B cell (primary cell): Measurements from ENCODE around the gene BFSP1. TPM values are rescaled to one million over a fixed set of nuclear protein-coding genes. Genes with fewer than 3 reads are reported as not detected.

Experiments
- ATAC-seq: fragments of 200-7000 bp; cut with Tn5 transposase; one replicate; pipeline ENCODE4 v1.10.0; 2021; ENCODE audit warnings: low read depth, mild to moderate bottlenecking, moderate number of reproducible peaks, moderate library complexity
- CTCF ChIA-PET: fragments of 350-600 bp; sonication (Branson Sonifier 250); formaldehyde crosslinking; loops from one replicate; lab custom pipeline; 2021; ENCODE audit warnings: antibody characterized with exemption, inconsistent platforms; lab: Charles Lee
- POLR2A ChIA-PET: fragments of 350-600 bp; sonication (Branson Sonifier 250); formaldehyde crosslinking; loops from one replicate; lab custom pipeline; 2021; ENCODE audit warnings: antibody characterized with exemption; lab: Charles Lee
- DNase-seq: peaks from one replicate; pipeline ENCODE4 v3.0.0; 2013
- H2AFZ ChIP-seq: 2 replicates; pipeline ENCODE4 v1.6.1; 2012; ENCODE audit warnings: mild to moderate bottlenecking, low read depth, low read length; ENCODE audit not compliant: insufficient read depth, poor library complexity, severe bottlenecking
- H3K27ac ChIP-seq, 2 donors: 1 replicate in 1 of 2; 2 replicates in 1 of 2; pipeline ENCODE4 v1.5.1; 2012 to 2013; ENCODE audit warnings: low read length in 2 of 2, mild to moderate bottlenecking in 2 of 2, moderate library complexity in 1 of 2
- H3K27me3 ChIP-seq, 4 experiments: fragments of 200-600 bp in 1 of 4; sonication (generic) in 1 of 4; replicated peaks in 1 of 4; 1 replicate in 2 of 4; 2 replicates in 2 of 4; pipeline versions ENCODE4 v1.6.1 to v1.7.0; 2013 to 2016; ENCODE audit warnings: low read length in 3 of 4, mild to moderate bottlenecking in 2 of 4, mixed read lengths in 1 of 4, moderate library complexity in 1 of 4; ENCODE audit not compliant: insufficient read depth in 4 of 4, control insufficient read depth in 3 of 4; ENCODE audit errors: control extremely low read depth in 1 of 4
- H3K36me3 ChIP-seq, 2 experiments: replicated peaks in 1 of 2; 1 replicate in 1 of 2; 2 replicates in 1 of 2; pipeline versions ENCODE4 v1.6.1 to v1.7.1; 2013; ENCODE audit warnings: low read length in 1 of 2; ENCODE audit not compliant: insufficient read depth in 2 of 2, control insufficient read depth in 1 of 2; ENCODE audit errors: control extremely low read depth in 1 of 2, extremely low read depth in 1 of 2
- H3K4me1 ChIP-seq, 2 donors: fragments of 200-600 bp in 1 of 2; sonication (generic) in 1 of 2; 1 replicate in 1 of 2; 2 replicates in 1 of 2; pipeline versions ENCODE4 v1.5.1 to v1.6.1; 2013 to 2017; ENCODE audit warnings: low read length in 2 of 2; ENCODE audit not compliant: control insufficient read depth in 2 of 2, insufficient read depth in 2 of 2
- H3K4me2 ChIP-seq: replicated peaks from 2 replicates; pipeline ENCODE3; 2012; ENCODE audit warnings: mild to moderate bottlenecking, low read depth, low read length; ENCODE audit not compliant: poor library complexity, severe bottlenecking
- H3K4me3 ChIP-seq, 5 experiments: fragments of 200-600 bp in 1 of 5; sonication (generic) in 1 of 5; 1 replicate in 3 of 5; 2 replicates in 2 of 5; pipeline versions ENCODE4 v1.5.1 to v1.7.0; 2011 to 2016; ENCODE audit warnings: low read length in 4 of 5, mild to moderate bottlenecking in 4 of 5, low read depth in 2 of 5, control low read depth in 1 of 5, moderate library complexity in 1 of 5; ENCODE audit not compliant: insufficient read depth in 1 of 5; ENCODE audit errors: control extremely low read depth in 1 of 5, extremely low read depth in 1 of 5
- H3K79me2 ChIP-seq: fragments of 200-600 bp; sonication (generic); one replicate; pipeline ENCODE4 v1.6.0; 2016; ENCODE audit warnings: low read length; ENCODE audit not compliant: control insufficient read depth, insufficient read depth
- H3K9ac ChIP-seq: fragments of 200-600 bp; sonication (generic); 2 replicates; pipeline ENCODE4 v1.6.1; 2017; ENCODE audit warnings: mild to moderate bottlenecking, low read length, moderate library complexity
- H3K9me3 ChIP-seq, 3 donors: one replicate each; pipeline versions ENCODE4 v1.6.1 to v1.7.1; 2013; ENCODE audit warnings: low read length in 2 of 3; ENCODE audit not compliant: control insufficient read depth in 2 of 3, insufficient read depth in 1 of 3; ENCODE audit errors: control extremely low read depth in 1 of 3
- H4K20me1 ChIP-seq: 2 replicates; pipeline ENCODE4 v1.6.0; 2012; ENCODE audit warnings: mild to moderate bottlenecking, low read length; ENCODE audit not compliant: insufficient read depth, control insufficient read depth, poor library complexity, severe bottlenecking
- H3K27ac Mint-ChIP-seq: one replicate; pipeline ENCODE4 v1.8.0; 2021; ENCODE audit warnings: mixed read lengths
- H3K27me3 Mint-ChIP-seq: one replicate; pipeline ENCODE4 v1.8.0; 2021; ENCODE audit warnings: mixed read lengths
- H3K4me1 Mint-ChIP-seq: one replicate; pipeline ENCODE4 v1.8.0; 2021; ENCODE audit warnings: mixed read lengths
- H3K4me3 Mint-ChIP-seq: one replicate; pipeline ENCODE4 v1.8.0; 2021; ENCODE audit warnings: mixed read lengths
- H3K9me3 Mint-ChIP-seq: one replicate; pipeline ENCODE4 v1.8.0; 2022; ENCODE audit warnings: mixed read lengths; ENCODE audit not compliant: insufficient read depth
- EZH2 ChIP-seq: IDR thresholded peaks from 2 replicates; pipeline ENCODE4 v1.6.1; 2012; ENCODE audit warnings: borderline replicate concordance, low read depth, mild to moderate bottlenecking, moderate library complexity, low read length; ENCODE audit not compliant: insufficient read depth, poor library complexity, severe bottlenecking
- WGBS: methylation state at CpG from one replicate; pipeline ENCODE4 v1.1.5; 2013; ENCODE audit warnings: missing lambda C conversion rate; ENCODE audit not compliant: insufficient coverage; 5-methylcytosine and 5-hydroxymethylcytosine counted together
- intact Hi-C: fragments of 100-400 bp; cut with micrococcal nuclease; formaldehyde crosslinking; loops from one replicate; pipeline ENCODE4 v1.10.0; 2022
- polyA plus RNA-seq: library from polyadenylated mRNA; depleted of rRNA; stranded (reverse); fragments of >200 nt; gene quantifications from 2 replicates; pipeline ENCODE4 v1.2.3, GENCODE V29; 2012
- total RNA-seq, 2 donors: library from RNA; stranded (reverse); fragments of 120-200 nt in 1 of 2; gene quantifications; 1 replicate in 1 of 2; 2 replicates in 1 of 2; pipeline versions ENCODE4 v1.2.3 to v1.2.4, GENCODE V29; 2013 to 2022
- TF ChIP-seq, protein P1 (sequence below): fragments of 200-600 bp; IDR thresholded peaks from one replicate; pipeline ENCODE4 v1.8.0; 2022; ENCODE audit warnings: antibody characterized with exemption, mild to moderate bottlenecking

Gene BFSP1
- total and polyA plus RNA-seq, 2 donors (not counting 1 experiment from before 2014, with no cell fraction given), result not detected

GRCh38 chr20:17569616-17570346 lies 38.6 kb upstream of the BFSP1 start, which contains the start of gene DSTN:
Gene DSTN (plus strand): TSS chr20:17570075. CDS start chr20:17570209, 134 bp downstream.
- ChIA-PET CTCF (interaction anchor here (0.7 to 2.0 kb wide), 7 partner anchors 26 to 328 kb away, joined by 3 to 15 read pairs (median 4); partner anchors contain the start of gene RRBP1), POLR2A (interaction anchor here (0.7 to 1.3 kb wide), 3 partner anchors 113 to 398 kb away, joined by 3 to 5 read pairs (median 4); partner anchors contain the start of gene SNX5)
- Histone ChIP-seq H3K36me3 (no peaks in the 10 kb centered on the region), H3K27ac (peak within 1 kb of the TSS in 1 of 2 donors; percentile 72), H3K4me2 (peak within 1 kb of the TSS; percentile 98), H3K9ac (peak within 1 kb of the TSS; percentile 88), H3K27me3 (peaks cover 0 to 12% (median 2%) of the 10 kb centered on the region in 4 experiments), H3K4me3 (peak within 1 kb of the TSS; percentile 77 to 97 (median 83)), H3K9me3 (peaks cover 0 to 5% (median 0%) of the 10 kb centered on the region in 3 donors), H3K4me1 (peaks cover 11 to 14% of the 10 kb centered on the region in 2 donors), H2AFZ (peak within 1 kb of the TSS; percentile 88), H4K20me1 (no peaks in the 10 kb centered on the region), H3K79me2 (peaks cover 29% of the 10 kb centered on the region)
- WGBS, result under 1% methylated on average over 66 of the region's 70 CpGs
- intact Hi-C loops, result loop anchor here (1.0 to 2.0 kb wide), 8 partner anchors 33 to 937 kb away; partner anchors contain the start of genes KAT14, PET117, RBBP9 and RRBP1
- Mint-ChIP-seq H3K27ac (peak within 1 kb of the TSS; percentile 89), H3K9me3 (peaks cover 4% of the 10 kb centered on the region), H3K27me3 (peaks cover 8% of the 10 kb centered on the region), H3K4me1 (peaks cover 20% of the 10 kb centered on the region), H3K4me3 (peak within 1 kb of the TSS; percentile 94)
- TF ChIP-seq, protein P1, sequence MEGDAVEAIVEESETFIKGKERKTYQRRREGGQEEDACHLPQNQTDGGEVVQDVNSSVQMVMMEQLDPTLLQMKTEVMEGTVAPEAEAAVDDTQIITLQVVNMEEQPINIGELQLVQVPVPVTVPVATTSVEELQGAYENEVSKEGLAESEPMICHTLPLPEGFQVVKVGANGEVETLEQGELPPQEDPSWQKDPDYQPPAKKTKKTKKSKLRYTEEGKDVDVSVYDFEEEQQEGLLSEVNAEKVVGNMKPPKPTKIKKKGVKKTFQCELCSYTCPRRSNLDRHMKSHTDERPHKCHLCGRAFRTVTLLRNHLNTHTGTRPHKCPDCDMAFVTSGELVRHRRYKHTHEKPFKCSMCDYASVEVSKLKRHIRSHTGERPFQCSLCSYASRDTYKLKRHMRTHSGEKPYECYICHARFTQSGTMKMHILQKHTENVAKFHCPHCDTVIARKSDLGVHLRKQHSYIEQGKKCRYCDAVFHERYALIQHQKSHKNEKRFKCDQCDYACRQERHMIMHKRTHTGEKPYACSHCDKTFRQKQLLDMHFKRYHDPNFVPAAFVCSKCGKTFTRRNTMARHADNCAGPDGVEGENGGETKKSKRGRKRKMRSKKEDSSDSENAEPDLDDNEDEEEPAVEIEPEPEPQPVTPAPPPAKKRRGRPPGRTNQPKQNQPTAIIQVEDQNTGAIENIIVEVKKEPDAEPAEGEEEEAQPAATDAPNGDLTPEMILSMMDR, result no peak
- ATAC-seq (peak; percentile 91), DNase-seq (peak; percentile 93)

GRCh38 chr20:17568972-17569521 lies 37.9 kb upstream of the BFSP1 start:
- peaks cover 0 to 5% (median 0%) of the 10 kb centered on the region in 3 donors for H3K9me3 ChIP-seq
- POLR2A ChIA-PET, result no interaction called here
- peak overlapping the region; percentile 64 for H3K4me3 Mint-ChIP-seq
- peaks cover 11 to 14% of the 10 kb centered on the region in 2 donors for H3K4me1 ChIP-seq
- intact Hi-C loops, result loop anchor here (1.0 kb wide), 1 partner anchor 113 kb away; the partner anchor contains the start of gene RRBP1
- H3K27ac Mint-ChIP-seq, result no peak overlapping the region
- H3K27me3 Mint-ChIP-seq, result peaks cover 8% of the 10 kb centered on the region
- 3% methylated on average over 21 of the region's 38 CpGs for WGBS
- peaks cover 23% of the 10 kb centered on the region for H3K79me2 ChIP-seq
- peak overlapping the region; percentile 88 for H3K9ac ChIP-seq
- H3K4me3 ChIP-seq, result peak overlapping the region in 4 of 5 experiments; percentile 26 to 91 (median 40)
- no peaks in the 10 kb centered on the region for H4K20me1 ChIP-seq
- H2AFZ ChIP-seq, result peak overlapping the region; percentile 64
- no peak overlapping the region for H3K27ac ChIP-seq
- H3K4me2 ChIP-seq, result peak overlapping the region; percentile 98
- H3K4me1 Mint-ChIP-seq, result peaks cover 20% of the 10 kb centered on the region
- ATAC-seq, result no peak
- H3K9me3 Mint-ChIP-seq, result peaks cover 4% of the 10 kb centered on the region
- H3K27me3 ChIP-seq, result peaks cover 0 to 12% (median 2%) of the 10 kb centered on the region in 4 experiments
- CTCF ChIA-PET, result interaction anchor here (1.0 kb wide), 1 partner anchor 329 kb away, joined by 4 read pairs; no protein-coding TSS in a partner anchor
- peak; percentile 32 for DNase-seq
- TF ChIP-seq, protein P1, result no peak
- no peak for TF ChIP-seq EZH2
- no peaks in the 10 kb centered on the region for H3K36me3 ChIP-seq
